Breast epithelium (tissue), 3 donors: ENCODE data around the gene KIF4A.

Experiments used
- CTCF ChIP-seq, 3 donors: fragments of 450-650 bp; IDR thresholded peaks; one replicate each; pipeline ENCODE4 v1.5.1; 2016 to 2017; ENCODE audit warnings: antibody characterized with exemption in 3 of 3, mild to moderate bottlenecking in 3 of 3, moderate library complexity in 3 of 3
- POLR2AphosphoS5 ChIP-seq, 3 donors: sonication (generic); formaldehyde crosslinking; IDR thresholded peaks; one replicate each; pipeline ENCODE4 v1.6.1; 2017; ENCODE audit warnings: antibody characterized with exemption in 3 of 3

- TF ChIP-seq CTCF (IDR thresholded peaks at IDR 0.05) (no peak), POLR2AphosphoS5 (IDR thresholded peaks at IDR 0.05) (no peak)
Measured at GRCh38 chrX:70429759-70430158, 139.9 kb downstream of the KIF4A start.
